NB4 (cell line): Measurements from ENCODE around the gene XPNPEP1.

Experiments
- CTCF ChIP-seq: IDR thresholded peaks from one replicate; pipeline ENCODE4 v1.5.1; 2012; ENCODE audit warnings: low read depth, low read length
- MAX ChIP-seq: IDR thresholded peaks from 2 replicates; pipeline ENCODE4 v1.6.1; 2011; ENCODE audit warnings: low read depth, low read length
- MYC ChIP-seq: IDR thresholded peaks from 2 replicates; pipeline ENCODE4 v1.6.1; 2011; ENCODE audit warnings: low read depth, low read length
- POLR2A ChIP-seq: IDR thresholded peaks from 2 replicates; pipeline ENCODE4 v1.6.1; 2011; ENCODE audit warnings: mild to moderate bottlenecking; ENCODE audit not compliant: insufficient read length; ENCODE audit errors: extremely low read depth

GRCh38 chr10:109880886-109881768, 42.2 kb downstream of the XPNPEP1 start:
- no peak for TF ChIP-seq CTCF
- no peak for TF ChIP-seq POLR2A
- TF ChIP-seq MAX, result no peak
- no peak for TF ChIP-seq MYC
